CD4-positive, alpha-beta T cell (primary cell): ENCODE results near the gene ERP29. TPM values are rescaled to one million over a fixed set of nuclear protein-coding genes. Genes with fewer than 3 reads are reported as not detected.

Experiments used
- ATAC-seq: fragments of 200-7000 bp; cut with Tn5 transposase; one replicate; pipeline ENCODE4 v1.10.0; 2022; ENCODE audit warnings: mild to moderate bottlenecking; ENCODE audit not compliant: poor library complexity
- CTCF ChIA-PET: fragments of 350-600 bp; sonication (Branson Sonifier 250); formaldehyde crosslinking; loops from one replicate; lab custom pipeline; 2021; ENCODE audit warnings: antibody characterized with exemption, inconsistent platforms; lab: Charles Lee
- POLR2A ChIA-PET: fragments of 350-600 bp; sonication (Branson Sonifier 250); formaldehyde crosslinking; loops from one replicate; lab custom pipeline; 2021; ENCODE audit warnings: antibody characterized with exemption, inconsistent platforms; lab: Charles Lee
- DNase-seq, 14 experiments: peaks; one replicate each; pipeline ENCODE4 v3.0.0-alpha.2; 2013 to 2020; ENCODE audit warnings: mixed read lengths in 2 of 14
- H3K27ac ChIP-seq, 2 donors: one replicate each; pipeline versions ENCODE4 v1.5.1 to v1.7.0; 2013; ENCODE audit warnings: low read length in 2 of 2, low read depth in 1 of 2, mild to moderate bottlenecking in 1 of 2
- H3K27me3 ChIP-seq, 2 experiments: 1 replicate in 1 of 2; 2 replicates in 1 of 2; pipeline versions ENCODE4 v1.6.1 to v1.7.0; 2013; ENCODE audit warnings: low read length in 2 of 2, control low read depth in 1 of 2, mild to moderate bottlenecking in 1 of 2, moderate library complexity in 1 of 2; ENCODE audit not compliant: insufficient read depth in 2 of 2, control insufficient read depth in 1 of 2
- H3K36me3 ChIP-seq: one replicate; pipeline ENCODE4 v1.6.1; 2013; ENCODE audit warnings: low read length, control low read depth; ENCODE audit not compliant: insufficient read depth
- H3K4me1 ChIP-seq: one replicate; pipeline ENCODE4 v1.6.1; 2013; ENCODE audit warnings: low read length, control low read depth; ENCODE audit not compliant: insufficient read depth
- H3K4me3 ChIP-seq: one replicate; pipeline ENCODE4 v1.5.1; 2013; ENCODE audit warnings: mild to moderate bottlenecking, low read length, moderate library complexity
- H3K9me3 ChIP-seq, 2 experiments: 1 replicate in 1 of 2; 2 replicates in 1 of 2; pipeline versions ENCODE4 v1.6.1 to v1.7.0; 2013; ENCODE audit warnings: low read length in 2 of 2, mild to moderate bottlenecking in 2 of 2, control low read depth in 1 of 2, moderate library complexity in 1 of 2; ENCODE audit not compliant: control insufficient read depth in 1 of 2, insufficient read depth in 1 of 2
- H3K27ac Mint-ChIP-seq: one replicate; pipeline ENCODE4 v1.8.0; 2020; ENCODE audit warnings: mixed read lengths
- H3K27me3 Mint-ChIP-seq: one replicate; pipeline ENCODE4 v1.8.0; 2021; ENCODE audit warnings: mixed read lengths
- H3K36me3 Mint-ChIP-seq: one replicate; pipeline ENCODE4 v1.8.0; 2021; ENCODE audit warnings: low read depth, mixed read lengths
- H3K4me1 Mint-ChIP-seq: one replicate; pipeline ENCODE4 v1.8.0; 2021; ENCODE audit warnings: low read depth, mixed read lengths
- H3K4me3 Mint-ChIP-seq: one replicate; pipeline ENCODE4 v1.8.0; 2020; ENCODE audit warnings: mild to moderate bottlenecking, mixed read lengths
- H3K9me3 Mint-ChIP-seq: one replicate; pipeline ENCODE4 v1.8.0; 2020; ENCODE audit warnings: mixed read lengths
- CTCF ChIP-seq: fragments of 200-600 bp; IDR thresholded peaks from one replicate; pipeline ENCODE4 v1.8.0; 2022; ENCODE audit warnings: antibody characterized with exemption, mild to moderate bottlenecking
- intact Hi-C, 2 experiments: fragments of 100-400 bp; cut with DNase I in 1 of 2; cut with micrococcal nuclease in 1 of 2; formaldehyde crosslinking; loops; one replicate each; pipeline versions ENCODE4 v1.15.1 to v1.9.0; 2023 to 2025; cut with DNase I, micrococcal nuclease
- total RNA-seq, 174 experiments: library from RNA in 2 of 174; stranded (reverse) in 2 of 174; gene quantifications; one replicate each; pipeline ENCODE4 v1.2.3 and lab custom pipeline; 2021 to 2026

Gene ERP29
- total RNA-seq, 2 experiments from 2014 or later, result 109 to 117 TPM

- H3K4me3 ChIP-seq, result no peak overlapping the region
- Mint-ChIP-seq H3K9me3 (no peaks in the 10 kb centered on the region), H3K27me3 (no peaks in the 10 kb centered on the region), H3K36me3 (peaks cover 89% of the 10 kb centered on the region), H3K27ac (peak overlapping the region; percentile 63), H3K4me1 (peaks cover 59% of the 10 kb centered on the region), H3K4me3 (no peak overlapping the region)
- no peak for DNase-seq
- POLR2A ChIA-PET, result interaction anchor here (1.5 kb wide), 1 partner anchor 26 kb away, joined by 5 read pairs; no protein-coding TSS in a partner anchor
- intact Hi-C loops, result loop anchor here in 1 of 2 experiments (10.0 kb wide), 2 partner anchors 334 to 604 kb away; partner anchors contain the start of genes ACAD10 and BRAP
- peaks cover 48% of the 10 kb centered on the region for H3K4me1 ChIP-seq
- TF ChIP-seq CTCF, result no peak
- CTCF ChIA-PET, result no interaction called here
- H3K36me3 ChIP-seq, result peaks cover 76% of the 10 kb centered on the region
- no peaks in the 10 kb centered on the region for H3K9me3 ChIP-seq
- H3K27me3 ChIP-seq, result no peaks in the 10 kb centered on the region
- peak overlapping the region in 1 of 2 donors; percentile 14 for H3K27ac ChIP-seq
- no peak for ATAC-seq
These were observed 5.5 kb downstream of the ERP29 start for GRCh38 chr12:112018571-112019237.

GRCh38 chr12:112020947-112021457 lies 7.8 kb downstream of the ERP29 start:
- Mint-ChIP-seq H3K27ac (peak overlapping the region; percentile 63), H3K9me3 (no peaks in the 10 kb centered on the region), H3K27me3 (no peaks in the 10 kb centered on the region), H3K4me1 (peaks cover 45% of the 10 kb centered on the region), H3K4me3 (no peak overlapping the region), H3K36me3 (peaks cover 91% of the 10 kb centered on the region)
- intact Hi-C loops, result no loop called here
- no peak for ATAC-seq
- H3K9me3 ChIP-seq, result no peaks in the 10 kb centered on the region
- DNase-seq, result no peak
- H3K27ac ChIP-seq, result no peak overlapping the region
- no peak overlapping the region for H3K4me3 ChIP-seq
- peaks cover 31% of the 10 kb centered on the region for H3K4me1 ChIP-seq
- H3K36me3 ChIP-seq, result peaks cover 80% of the 10 kb centered on the region
- POLR2A ChIA-PET, result interaction anchor here (0.8 to 1.9 kb wide), 2 partner anchors 27 to 179 kb away, joined by 3 to 7 read pairs; partner anchors contain the start of gene MAPKAPK5
- no peaks in the 10 kb centered on the region for H3K27me3 ChIP-seq
- CTCF ChIA-PET, result interaction anchor here (0.7 to 2.5 kb wide), 4 partner anchors 8 to 122 kb away, joined by 3 to 11 read pairs (median 4); partner anchors contain the start of genes ERP29 and TMEM116
- TF ChIP-seq CTCF, result no peak

GRCh38 chr12:112022241-112023016 lies 9.2 kb downstream of the ERP29 start:
- Mint-ChIP-seq H3K4me3 (no peak overlapping the region), H3K9me3 (no peaks in the 10 kb centered on the region), H3K27ac (peak overlapping the region; percentile 63), H3K27me3 (no peaks in the 10 kb centered on the region), H3K36me3 (peaks cover 90% of the 10 kb centered on the region), H3K4me1 (peaks cover 45% of the 10 kb centered on the region)
- no peaks in the 10 kb centered on the region for H3K9me3 ChIP-seq
- no peak overlapping the region for H3K4me3 ChIP-seq
- DNase-seq (no peak), ATAC-seq (no peak)
- intact Hi-C loops, result no loop called here
- no peak for TF ChIP-seq CTCF
- H3K4me1 ChIP-seq, result peaks cover 28% of the 10 kb centered on the region
- peaks cover 70% of the 10 kb centered on the region for H3K36me3 ChIP-seq
- H3K27ac ChIP-seq, result no peak overlapping the region
- no peaks in the 10 kb centered on the region for H3K27me3 ChIP-seq
- ChIA-PET POLR2A (interaction anchor here (1.1 to 2.1 kb wide), 2 partner anchors 9 to 103 kb away, joined by 3 to 17 read pairs; partner anchors contain the start of genes ERP29, TMEM116 and TRAFD1), CTCF (interaction anchor here (0.8 to 2.5 kb wide), 3 partner anchors 8 to 77 kb away, joined by 3 to 11 read pairs (median 3); no protein-coding TSS in a partner anchor)
